Ovary (tissue), 9 donors: ENCODE data around the gene FNDC3A. TPM values are rescaled to one million over a fixed set of nuclear protein-coding genes. Genes with fewer than 3 reads are reported as not detected.

Experiments
- DNase-seq, 5 donors: peaks; one replicate each; pipeline ENCODE4 v3.0.0-alpha.2; 2019 to 2020
- H3K27ac ChIP-seq, 2 donors: fragments of 200-600 bp; one replicate each; pipeline versions ENCODE4 v1.5.1 to v1.8.0; 2019 to 2022
- H3K27me3 ChIP-seq: fragments of 200-600 bp; one replicate; pipeline ENCODE4 v1.8.0; 2022
- H3K36me3 ChIP-seq: fragments of 200-600 bp; sonication (generic); one replicate; pipeline ENCODE4 v1.5.1; 2019
- H3K4me1 ChIP-seq: one replicate; pipeline ENCODE4 v1.8.1; 2013; ENCODE audit warnings: mild to moderate bottlenecking, moderate library complexity; ENCODE audit not compliant: insufficient read depth
- H3K4me3 ChIP-seq: fragments of 200-600 bp; sonication (generic); one replicate; pipeline ENCODE4 v1.5.1; 2017
- H3K9me3 ChIP-seq, 2 donors: fragments of 200-600 bp in 1 of 2; sonication (generic) in 1 of 2; one replicate each; pipeline versions ENCODE4 v1.5.1 to v1.8.1; 2013 to 2019; ENCODE audit warnings: mild to moderate bottlenecking in 1 of 2, moderate library complexity in 1 of 2
- CTCF ChIP-seq, 3 donors: fragments of 450-650 bp in 2 of 3; fragments of 200-600 bp in 1 of 3; IDR thresholded peaks; one replicate each; pipeline versions ENCODE4 v1.5.1 to v1.8.0; 2016 to 2022; ENCODE audit warnings: antibody characterized with exemption in 3 of 3, mild to moderate bottlenecking in 1 of 3
- EP300 ChIP-seq: sonication (generic); formaldehyde crosslinking; IDR thresholded peaks from one replicate; pipeline ENCODE4 v1.6.1; 2017; ENCODE audit warnings: antibody characterized with exemption
- POLR2A ChIP-seq: fragments of 450-650 bp; IDR thresholded peaks from one replicate; pipeline ENCODE4 v1.6.1; 2017; ENCODE audit warnings: antibody characterized with exemption, mild to moderate bottlenecking, moderate library complexity
- WGBS, 3 donors: extraction: QIAGEN DNeasy Blood & Tissue Kit in 1 of 3; methylation state at CpG; one replicate each; pipeline versions ENCODE4 v1.1.5 to v1.1.7; 2013 to 2017; 5-methylcytosine and 5-hydroxymethylcytosine counted together
- intact Hi-C, 4 donors: fragments of 100-400 bp; cut with DNase I; formaldehyde crosslinking; loops; one replicate each; pipeline versions ENCODE4 v1.11.0 to v1.15.1; 2022 to 2023
- polyA plus RNA-seq, 2 donors: library from polyadenylated mRNA; stranded (reverse); fragments of 200-250 nt in 1 of 2; fragments of 350-450 nt in 1 of 2; fragmentation: Illumina TruSeq in 1 of 2; extraction: RNeasy Lipid Tissue Mini Kit (QIAGEN cat#74804) in 1 of 2; gene quantifications; one replicate each; pipeline ENCODE4 v1.2.3, GENCODE V29; 2013 to 2014
- total RNA-seq, 7 donors: library from RNA; depleted of rRNA in 2 of 7; stranded (reverse); fragments of >200 nt in 2 of 7; fragmentation: NEBNext Ultra II Directional in 3 of 7; extraction: Animal tissue kit (Norgen Biotek cat#: 25700) in 3 of 7; gene quantifications; one replicate each; pipeline versions ENCODE4 v1.1.0 to v1.2.4, GENCODE V29; 2016 to 2023
- donor health status: DM: no; HTN: no; CAD: no; lungs with moderate emphysema.
- donor health status: DM: no; HTN: no; CAD: no.
- donor health status: Bipolar disorder and iron deficiency.
- donor health status: DM: yes; HTN: yes; CAD: no.
- donor health status: DM: no; HTN: no; CAD: no.
- donor health status: DM: yes; HTN: yes; CAD: no.

The FNDC3A gene
- total and polyA plus RNA-seq, 9 donors = 25.5 to 71.6 (median 58.2) TPM

- Histone ChIP-seq H3K4me1 (peaks cover 2% of the 10 kb centered on the region), H3K36me3 (no peaks in the 10 kb centered on the region), H3K9me3 (no peaks in the 10 kb centered on the region), H3K27ac (no peak overlapping the region), H3K4me3 (no peak overlapping the region), H3K27me3 (no peaks in the 10 kb centered on the region)
- 74 to 85% (median 77%) methylated on average over 4 of the region's 4 CpGs for WGBS, 3 donors
- no peak for DNase-seq
- TF ChIP-seq EP300 (no peak), POLR2A (no peak), CTCF (IDR thresholded peaks at IDR 0.05) (no peak)
- intact Hi-C loops = no loop called here
Measured at GRCh38 chr13:49082653-49083536, 107.2 kb downstream of the FNDC3A start.

GRCh38 chr13:49084961-49085360 is 109.2 kb downstream of the FNDC3A start:
- Histone ChIP-seq H3K4me3 (no peak overlapping the region), H3K27me3 (no peaks in the 10 kb centered on the region), H3K9me3 (no peaks in the 10 kb centered on the region), H3K36me3 (no peaks in the 10 kb centered on the region), H3K4me1 (peaks cover 2% of the 10 kb centered on the region), H3K27ac (no peak overlapping the region)
- DNase-seq = no peak
- WGBS, 3 donors = 85 to 89% (median 86%) methylated on average over 3 of the region's 3 CpGs
- TF ChIP-seq POLR2A (no peak), EP300 (no peak), CTCF (IDR thresholded peaks at IDR 0.05) (no peak)
- intact Hi-C loops = no loop called here

- Histone ChIP-seq H3K36me3 (no peaks in the 10 kb centered on the region), H3K4me3 (no peak overlapping the region), H3K9me3 (no peaks in the 10 kb centered on the region), H3K27ac (no peak overlapping the region), H3K27me3 (no peaks in the 10 kb centered on the region), H3K4me1 (peaks cover 2% of the 10 kb centered on the region)
- intact Hi-C loops = no loop called here
- 58 to 76% (median 76%) methylated on average over 2 of the region's 2 CpGs for WGBS, 3 donors
- TF ChIP-seq EP300 = no peak
- TF ChIP-seq POLR2A = no peak
- no peak for TF ChIP-seq CTCF (IDR thresholded peaks at IDR 0.05)
- no peak for DNase-seq
Measured at GRCh38 chr13:49086722-49087121, 111.0 kb downstream of the FNDC3A start.

- H3K27me3 ChIP-seq = no peaks in the 10 kb centered on the region
Measured at GRCh38 chr13:49093376-49093775, 117.7 kb downstream of the FNDC3A start.

More at GRCh38 chr13:49093376-49093775, 117.7 kb downstream of the FNDC3A start:
- intact Hi-C loops = no loop called here
- 92 to 97% (median 95%) methylated on average over 5 of the region's 5 CpGs for WGBS, 3 donors
- H3K4me1 ChIP-seq = peaks cover 4% of the 10 kb centered on the region
- H3K36me3 ChIP-seq = no peaks in the 10 kb centered on the region
- no peak for DNase-seq
- H3K27ac ChIP-seq = no peak overlapping the region
- TF ChIP-seq CTCF (IDR thresholded peaks at IDR 0.05) (no peak), POLR2A (no peak), EP300 (no peak)
- no peak overlapping the region for H3K4me3 ChIP-seq
- no peaks in the 10 kb centered on the region for H3K9me3 ChIP-seq
